Smooth muscle cell (in vitro differentiated cells): Measurements from ENCODE around the gene SULT4A1. TPM values are rescaled to one million over a fixed set of nuclear protein-coding genes. Genes with fewer than 3 reads are reported as not detected.

Experiments
- DNase-seq: peaks from one replicate; lab custom pipeline; 2025; ENCODE audit not compliant: unreplicated experiment; lab: John Stamatoyannopoulos, UW
- H2AFZ ChIP-seq: fragments of 200-600 bp; sonication (generic); 2 replicates; pipeline ENCODE4 v1.6.0; 2016; ENCODE audit warnings: antibody characterized with exemption, low read depth, mild to moderate bottlenecking
- H3F3A ChIP-seq: fragments of 200-600 bp; sonication (generic); 2 replicates; pipeline ENCODE4 v1.6.0; 2017; ENCODE audit warnings: antibody characterized with exemption, low read depth
- H3K27ac ChIP-seq: fragments of 200-600 bp; sonication (generic); 2 replicates; pipeline ENCODE4 v1.5.1; 2016; ENCODE audit warnings: low read depth, mild to moderate bottlenecking
- H3K27me3 ChIP-seq: fragments of 200-600 bp; sonication (generic); 2 replicates; pipeline ENCODE4 v1.6.1; 2016; ENCODE audit warnings: low read depth, mild to moderate bottlenecking
- H3K36me3 ChIP-seq: fragments of 200-600 bp; sonication (generic); 2 replicates; pipeline ENCODE4 v1.5.1; 2016; ENCODE audit warnings: low read depth
- H3K4me1 ChIP-seq: fragments of 200-600 bp; sonication (generic); 2 replicates; pipeline ENCODE4 v1.5.1; 2016; ENCODE audit warnings: low read depth
- H3K4me2 ChIP-seq: fragments of 200-600 bp; sonication (generic); 2 replicates; pipeline ENCODE4 v1.6.0; 2016; ENCODE audit warnings: mild to moderate bottlenecking
- H3K4me3 ChIP-seq: fragments of 200-600 bp; sonication (generic); 2 replicates; pipeline ENCODE4 v1.5.1; 2016; ENCODE audit warnings: mild to moderate bottlenecking
- H3K79me2 ChIP-seq: fragments of 200-600 bp; sonication (generic); 2 replicates; pipeline ENCODE4 v1.6.0; 2016; ENCODE audit warnings: low read depth, mild to moderate bottlenecking
- H3K9ac ChIP-seq: fragments of 200-600 bp; sonication (generic); 2 replicates; pipeline ENCODE4 v1.6.0; 2016; ENCODE audit warnings: low read depth
- H3K9me3 ChIP-seq: fragments of 200-600 bp; sonication (generic); replicated peaks from 2 replicates; pipeline ENCODE4 v1.5.1; 2016; ENCODE audit warnings: low read depth
- H4K20me1 ChIP-seq: fragments of 200-600 bp; sonication (generic); 2 replicates; pipeline ENCODE4 v1.6.0; 2016; ENCODE audit warnings: low read depth
- CTCF ChIP-seq: fragments of 200-600 bp; sonication (generic); IDR thresholded peaks from 2 replicates; pipeline ENCODE4 v1.5.1; 2017; ENCODE audit warnings: borderline replicate concordance, mild to moderate bottlenecking, antibody characterized with exemption; ENCODE audit not compliant: insufficient read depth, poor library complexity, severe bottlenecking
- WGBS: methylation state at CpG from one replicate; pipeline ENCODE4 v1.1.7; 2016; ENCODE audit warnings: low lambda C conversion rate; 5-methylcytosine and 5-hydroxymethylcytosine counted together
- polyA plus RNA-seq: library from polyadenylated mRNA; unstranded; fragments of >200 nt; fragmentation: Nextera tagmentation; extraction: Ambion mirVana; gene quantifications from 2 replicates; pipeline ENCODE4 v1.2.1, GENCODE V29; 2016
- total RNA-seq: library from RNA; depleted of rRNA; stranded (reverse); fragments of >200 nt; gene quantifications from 2 replicates; pipeline ENCODE4 v1.2.3, GENCODE V29; 2014

Gene SULT4A1
- total and polyA plus RNA-seq, 2 experiments from 2014 or later: 2.7 to 4.9 TPM

DNA sequence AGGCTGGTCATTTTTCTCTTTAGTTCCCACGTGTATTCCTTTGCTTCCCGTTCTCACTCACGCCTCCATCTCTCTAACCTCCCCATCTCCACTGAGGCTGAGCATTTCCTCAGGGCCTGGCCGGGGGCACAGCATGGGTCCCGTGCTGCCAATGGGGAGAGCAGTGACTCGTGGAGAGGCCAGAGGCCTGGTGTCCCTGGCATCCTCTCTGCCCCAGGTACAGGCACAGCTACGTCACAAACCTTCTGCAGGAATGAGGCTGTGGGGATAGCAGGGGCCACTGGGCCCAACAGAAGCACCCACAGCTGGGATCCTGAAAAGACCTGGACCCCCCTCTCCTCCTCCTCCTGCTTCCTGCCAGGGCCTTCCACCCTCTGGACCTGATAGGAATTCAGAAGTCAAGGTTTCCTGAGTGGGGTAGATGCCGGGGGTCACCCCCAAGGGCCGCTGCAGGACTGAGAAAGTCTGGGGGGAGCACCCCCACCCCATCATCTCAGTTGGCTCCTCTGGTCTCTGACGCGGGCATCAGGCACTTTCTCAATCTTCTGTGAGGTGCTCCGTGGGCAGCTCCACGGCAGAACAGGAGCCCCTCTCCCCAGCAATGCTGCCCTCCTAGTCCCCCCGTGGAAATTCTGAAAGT is 17.7 kb upstream of the SULT4A1 start:
- Histone ChIP-seq H3K27me3 (no peaks in the 10 kb centered on the region), H3F3A (no peaks in the 10 kb centered on the region), H3K4me1 (no peaks in the 10 kb centered on the region), H3K27ac (no peak overlapping the region), H4K20me1 (no peaks in the 10 kb centered on the region), H3K79me2 (no peaks in the 10 kb centered on the region), H3K4me3 (no peak overlapping the region), H3K9ac (no peak overlapping the region), H3K9me3 (no peaks in the 10 kb centered on the region), H3K36me3 (no peaks in the 10 kb centered on the region), H3K4me2 (no peak overlapping the region), H2AFZ (no peak overlapping the region)
- no peak for TF ChIP-seq CTCF
- 88% methylated on average over 14 of the region's 14 CpGs for WGBS
- DNase-seq: no peak

- H4K20me1 ChIP-seq: no peaks in the 10 kb centered on the region
- no peak overlapping the region for H3K27ac ChIP-seq
- no peaks in the 10 kb centered on the region for H3F3A ChIP-seq
- H3K9ac ChIP-seq: no peak overlapping the region
- H3K9me3 ChIP-seq: no peaks in the 10 kb centered on the region
- no peaks in the 10 kb centered on the region for H3K36me3 ChIP-seq
- no peak overlapping the region for H3K4me2 ChIP-seq
- H2AFZ ChIP-seq: no peak overlapping the region
- H3K4me3 ChIP-seq: no peak overlapping the region
- no peaks in the 10 kb centered on the region for H3K27me3 ChIP-seq
- no peak for TF ChIP-seq CTCF
- no peaks in the 10 kb centered on the region for H3K4me1 ChIP-seq
- no peaks in the 10 kb centered on the region for H3K79me2 ChIP-seq
- 80% methylated on average over 11 of the region's 12 CpGs for WGBS
- DNase-seq: no peak
Observed at GRCh38 chr22:43878831-43879550, 16.7 kb upstream of the SULT4A1 start.

DNA sequence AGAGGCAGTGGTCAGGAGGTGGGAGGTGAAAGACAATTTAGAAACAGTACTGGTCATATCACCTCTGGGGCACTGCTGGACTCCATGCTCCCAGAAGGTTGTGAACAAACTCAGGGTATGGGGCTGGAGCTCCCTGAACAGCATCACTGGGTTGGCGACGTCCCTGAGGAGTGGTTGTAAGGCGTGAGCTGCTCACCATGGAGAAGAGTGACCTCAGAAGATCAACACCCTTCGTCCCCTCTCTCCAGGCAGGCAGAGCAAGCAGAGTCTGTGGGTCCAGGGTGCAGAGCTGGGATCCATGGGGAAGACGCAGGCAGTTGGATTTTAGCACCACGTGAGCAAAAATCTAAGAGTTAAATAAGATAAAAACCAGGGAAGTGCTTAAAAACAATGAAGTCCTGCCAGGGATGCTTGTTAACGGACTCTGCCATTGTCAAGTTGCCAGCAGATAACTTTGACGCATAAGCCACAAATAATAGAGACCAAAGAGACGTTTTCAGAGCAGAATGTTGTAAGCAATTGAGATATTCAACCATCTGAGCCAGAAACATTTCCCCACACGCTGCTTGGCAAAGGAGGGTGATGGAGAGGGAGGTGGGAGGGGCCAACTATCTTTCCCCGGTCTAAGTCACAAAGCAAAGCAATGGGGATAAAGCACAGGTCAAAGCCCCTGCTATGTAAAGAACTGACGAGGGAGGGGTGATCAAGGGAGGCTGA is 15.9 kb upstream of the SULT4A1 start:
- Histone ChIP-seq H3K36me3 (no peaks in the 10 kb centered on the region), H3K4me2 (no peak overlapping the region), H3K9ac (no peak overlapping the region), H3F3A (no peaks in the 10 kb centered on the region), H3K4me3 (no peak overlapping the region), H3K79me2 (no peaks in the 10 kb centered on the region), H4K20me1 (no peaks in the 10 kb centered on the region), H3K4me1 (no peaks in the 10 kb centered on the region), H3K9me3 (no peaks in the 10 kb centered on the region), H2AFZ (no peak overlapping the region), H3K27ac (no peak overlapping the region), H3K27me3 (no peaks in the 10 kb centered on the region)
- WGBS: 80% methylated on average over 12 of the region's 12 CpGs
- no peak for DNase-seq
- TF ChIP-seq CTCF: no peak
